Natural killer cell (primary cell): ENCODE data around the gene UBE2F. TPM values are rescaled to one million over a fixed set of nuclear protein-coding genes. Genes with fewer than 3 reads are reported as not detected.
A peak's percentile ranks its signal among the peaks of the same experiment; 100 is the strongest.
"Not testable (repeated sequence)": the region's sequence is repeated elsewhere in the genome, so short reads cannot be mapped to it uniquely, and the experiment has no call there.

Experiments
- ATAC-seq, 3 donors: fragments of 150-1000 bp in 2 of 3; fragments of 200-7000 bp in 1 of 3; cut with Tn5 transposase; 1 replicate in 1 of 3; 2 replicates in 2 of 3; pipeline ENCODE4 v1.10.0; 2021; ENCODE audit warnings: mild to moderate bottlenecking in 2 of 3, moderate library complexity in 2 of 3
- DNase-seq, 2 donors: peaks; one replicate each; pipeline versions ENCODE4 v3.0.0 to v3.0.0-alpha.2; 2013 to 2021; ENCODE audit warnings: mixed read lengths in 1 of 2
- H3K27ac ChIP-seq: one replicate; pipeline ENCODE4 v1.5.1; 2013; ENCODE audit warnings: mild to moderate bottlenecking, low read length
- H3K27me3 ChIP-seq: one replicate; pipeline ENCODE4 v1.6.1; 2013; ENCODE audit warnings: low read length; ENCODE audit not compliant: control insufficient read depth, insufficient read depth
- H3K36me3 ChIP-seq: one replicate; pipeline ENCODE4 v1.6.1; 2013; ENCODE audit warnings: low read length; ENCODE audit not compliant: control insufficient read depth, insufficient read depth
- H3K4me1 ChIP-seq: one replicate; pipeline ENCODE4 v1.6.1; 2013; ENCODE audit warnings: low read length; ENCODE audit not compliant: control insufficient read depth, insufficient read depth
- H3K4me3 ChIP-seq: one replicate; pipeline ENCODE4 v1.5.1; 2013; ENCODE audit warnings: low read length
- H3K9me3 ChIP-seq: one replicate; pipeline ENCODE4 v1.6.1; 2013; ENCODE audit warnings: low read length; ENCODE audit not compliant: control insufficient read depth, insufficient read depth
- H3K27ac Mint-ChIP-seq, 2 donors: one replicate each; pipeline ENCODE4 v1.8.0; 2022; ENCODE audit warnings: mild to moderate bottlenecking in 2 of 2, mixed read lengths in 2 of 2, moderate library complexity in 1 of 2
- H3K27me3 Mint-ChIP-seq, 2 donors: one replicate each; pipeline ENCODE4 v1.8.0; 2022; ENCODE audit warnings: low read depth in 2 of 2, mixed read lengths in 2 of 2
- H3K36me3 Mint-ChIP-seq: one replicate; pipeline ENCODE4 v1.8.0; 2022; ENCODE audit warnings: mixed read lengths
- H3K4me1 Mint-ChIP-seq, 2 donors: one replicate each; pipeline ENCODE4 v1.8.0; 2022; ENCODE audit warnings: mixed read lengths in 2 of 2
- H3K4me3 Mint-ChIP-seq: one replicate; pipeline ENCODE4 v1.8.0; 2022; ENCODE audit warnings: mild to moderate bottlenecking, moderate library complexity, mixed read lengths
- H3K9me3 Mint-ChIP-seq, 2 donors: one replicate each; pipeline ENCODE4 v1.8.0; 2022; ENCODE audit warnings: mixed read lengths in 2 of 2
- CTCF ChIP-seq: fragments of 200-600 bp; IDR thresholded peaks from one replicate; pipeline ENCODE4 v1.8.0; 2022; ENCODE audit warnings: antibody characterized with exemption
- WGBS: methylation state at CpG from one replicate; pipeline ENCODE4 v1.1.7; 2013; ENCODE audit warnings: missing lambda C conversion rate; ENCODE audit not compliant: insufficient coverage; 5-methylcytosine and 5-hydroxymethylcytosine counted together
- intact Hi-C: fragments of 100-400 bp; cut with micrococcal nuclease; formaldehyde crosslinking; loops from one replicate; pipeline ENCODE4 v1.14.2; 2022
- total RNA-seq, 4 donors: library from RNA; stranded (reverse); fragments of 120-200 nt in 1 of 4; gene quantifications; one replicate each; pipeline versions ENCODE4 v1.2.3 to v1.2.4, GENCODE V29; 2013 to 2022

Gene UBE2F
- total RNA-seq, 3 donors from 2014 or later (not counting 1 experiment from before 2014, with no cell fraction given) = 82.4 to 135 (median 96.1) TPM

GRCh38 chr2:238065071-238065846, 98.4 kb downstream of the UBE2F start:
- intact Hi-C loops = loop anchor here (10.0 kb wide), 1 partner anchor 160 kb away; no protein-coding TSS in a partner anchor
- no peaks in the 10 kb centered on the region for H3K9me3 ChIP-seq
- peaks cover 9% of the 10 kb centered on the region for H3K36me3 Mint-ChIP-seq
- H3K4me3 ChIP-seq = no peak overlapping the region
- H3K27ac ChIP-seq = no peak overlapping the region
- TF ChIP-seq CTCF = no peak
- H3K4me1 ChIP-seq = peaks cover 31% of the 10 kb centered on the region
- no peaks in the 10 kb centered on the region for H3K27me3 Mint-ChIP-seq
- no peaks in the 10 kb centered on the region for H3K9me3 Mint-ChIP-seq
- DNase-seq (no peak), ATAC-seq (no peak)
- 85% methylated on average over 17 of the region's 18 CpGs for WGBS
- peaks cover 21 to 25% of the 10 kb centered on the region in 2 donors for H3K4me1 Mint-ChIP-seq
- H3K36me3 ChIP-seq = peaks cover 21% of the 10 kb centered on the region
- H3K4me3 Mint-ChIP-seq = no peak overlapping the region
- H3K27ac Mint-ChIP-seq = no peak overlapping the region
- H3K27me3 ChIP-seq = no peaks in the 10 kb centered on the region

- WGBS = 86% methylated on average over 9 of the region's 9 CpGs
- intact Hi-C loops = loop anchor here (10.0 kb wide), 1 partner anchor 161 kb away; no protein-coding TSS in a partner anchor
- peaks cover 21% of the 10 kb centered on the region for H3K36me3 ChIP-seq
- Mint-ChIP-seq H3K36me3 (peaks cover 9% of the 10 kb centered on the region), H3K27me3 (no peaks in the 10 kb centered on the region), H3K4me1 (peaks cover 16 to 17% of the 10 kb centered on the region in 2 donors), H3K4me3 (no peak overlapping the region), H3K27ac (no peak overlapping the region), H3K9me3 (no peaks in the 10 kb centered on the region)
- no peak overlapping the region for H3K4me3 ChIP-seq
- H3K4me1 ChIP-seq = peaks cover 36% of the 10 kb centered on the region
- TF ChIP-seq CTCF = no peak
- H3K9me3 ChIP-seq = no peaks in the 10 kb centered on the region
- no peaks in the 10 kb centered on the region for H3K27me3 ChIP-seq
- DNase-seq = no peak
- ATAC-seq = no peak
- H3K27ac ChIP-seq = no peak overlapping the region
Measured at GRCh38 chr2:238066218-238066617, 99.4 kb downstream of the UBE2F start.

- H3K27me3 ChIP-seq, H3K4me3 ChIP-seq, H3K27ac Mint-ChIP-seq, H3K27me3 Mint-ChIP-seq, H3K27ac ChIP-seq, H3K9me3 Mint-ChIP-seq, DNase-seq, ATAC-seq, H3K36me3 Mint-ChIP-seq, H3K9me3 ChIP-seq, H3K4me3 Mint-ChIP-seq: not testable (repeated sequence)
- WGBS = 97% methylated on average over 7 of the region's 7 CpGs
- Histone ChIP-seq H3K4me1 (peaks cover 33% of the 10 kb centered on the region), H3K36me3 (peaks cover 26% of the 10 kb centered on the region)
- H3K4me1 Mint-ChIP-seq = peaks cover 11 to 12% of the 10 kb centered on the region in 2 donors
- intact Hi-C loops = loop anchor here (10.0 kb wide), 1 partner anchor 162 kb away; no protein-coding TSS in a partner anchor
Measured at GRCh38 chr2:238066718-238067117, 99.9 kb downstream of the UBE2F start.

- WGBS = 82% methylated on average over 6 of the region's 7 CpGs
Measured at GRCh38 chr2:238067939-238068338, 101.1 kb downstream of the UBE2F start.

More at GRCh38 chr2:238067939-238068338, 101.1 kb downstream of the UBE2F start:
- DNase-seq (peak in 1 of 2 donors; percentile 13), ATAC-seq (no peak)
- Histone ChIP-seq H3K4me1 (peaks cover 31% of the 10 kb centered on the region), H3K36me3 (peaks cover 30% of the 10 kb centered on the region), H3K9me3 (no peaks in the 10 kb centered on the region), H3K27ac (no peak overlapping the region), H3K27me3 (no peaks in the 10 kb centered on the region), H3K4me3 (no peak overlapping the region)
- peaks cover 9% of the 10 kb centered on the region for H3K36me3 Mint-ChIP-seq
- no peaks in the 10 kb centered on the region for H3K27me3 Mint-ChIP-seq
- no peak overlapping the region for H3K27ac Mint-ChIP-seq
- intact Hi-C loops = loop anchor here (10.0 kb wide), 1 partner anchor 163 kb away; no protein-coding TSS in a partner anchor
- no peak for TF ChIP-seq CTCF
- H3K4me3 Mint-ChIP-seq = no peak overlapping the region
- no peaks in the 10 kb centered on the region for H3K9me3 Mint-ChIP-seq
- H3K4me1 Mint-ChIP-seq = peaks cover 6 to 7% of the 10 kb centered on the region in 2 donors
